HepG2 (cell line): ENCODE results near the gene FAM50A. TPM values are rescaled to one million over a fixed set of nuclear protein-coding genes. Genes with fewer than 3 reads are reported as not detected.
A peak's percentile ranks its signal among the peaks of the same experiment; 100 is the strongest.

Source experiments
- AFF4 ChIP-seq: sonication (generic); formaldehyde crosslinking; IDR thresholded peaks from 2 replicates; pipeline ENCODE4 v1.4.0; 2020; ENCODE audit warnings: missing genetic modification reagents
- CBX1 ChIP-seq: IDR thresholded peaks from one replicate; pipeline ENCODE4 v1.6.1; 2016; ENCODE audit warnings: antibody characterized with exemption, low read depth
- CBX2 ChIP-seq, 2 experiments: fragments of 200-600 bp in 1 of 2; sonication (generic); formaldehyde crosslinking in 1 of 2; IDR thresholded peaks; 2 replicates each; pipeline versions ENCODE4 v1.7.0 to v1.8.1; 2018 to 2022; ENCODE audit warnings: low read depth in 2 of 2, low read length in 1 of 2, mild to moderate bottlenecking in 1 of 2, missing genetic modification reagents in 1 of 2
- DDIT3 ChIP-seq: sonication (generic); formaldehyde crosslinking; IDR thresholded peaks from 2 replicates; pipeline ENCODE4 v1.4.0; 2020; ENCODE audit warnings: mild to moderate bottlenecking, missing genetic modification reagents
- HMG20B ChIP-seq: conservative IDR thresholded peaks from 2 replicates; pipeline ENCODE4 v1.6.1; 2016; ENCODE audit warnings: missing genetic modification reagents, missing compliant biosample characterization
- KDM2A ChIP-seq: sonication (generic); formaldehyde crosslinking; IDR thresholded peaks from 2 replicates; pipeline ENCODE4 v1.4.0; 2020; ENCODE audit warnings: low read depth, missing genetic modification reagents, borderline replicate concordance
- MAZ ChIP-seq, 2 experiments: sonication (generic) in 1 of 2; formaldehyde crosslinking in 1 of 2; IDR thresholded peaks; 2 replicates each; pipeline versions ENCODE4 v1.5.0 to v1.6.1; 2012 to 2020; ENCODE audit warnings: low read depth in 2 of 2, mild to moderate bottlenecking in 2 of 2, borderline replicate concordance in 1 of 2, improper control_type of control experiment in 1 of 2, low read length in 1 of 2, missing genetic modification reagents in 1 of 2, moderate library complexity in 1 of 2
- NR3C1 ChIP-seq: sonication (generic); formaldehyde crosslinking; IDR thresholded peaks from 2 replicates; pipeline ENCODE4 v1.4.0; 2020; ENCODE audit warnings: missing genetic modification reagents
- RBFOX2 ChIP-seq: fragments of 200-400 bp; formaldehyde crosslinking; IDR thresholded peaks from 2 replicates; pipeline ENCODE4 v1.6.1; 2017; ENCODE audit warnings: low read depth, mild to moderate bottlenecking, low read length
- SOX6 ChIP-seq, 2 experiments: fragments of 450-650 bp in 1 of 2; sonication (generic) in 1 of 2; formaldehyde crosslinking in 1 of 2; IDR thresholded peaks; 2 replicates each; pipeline versions ENCODE4 v1.4.0 to v1.6.1; 2017 to 2020; ENCODE audit warnings: antibody characterized with exemption in 1 of 2, mild to moderate bottlenecking in 1 of 2, missing genetic modification reagents in 1 of 2
- TOE1 ChIP-seq: sonication (generic); formaldehyde crosslinking; IDR thresholded peaks from 2 replicates; pipeline ENCODE4 v1.4.0; 2020; ENCODE audit warnings: mild to moderate bottlenecking, missing genetic modification reagents
- ZFP36L1 ChIP-seq: sonication (generic); formaldehyde crosslinking; IDR thresholded peaks from 2 replicates; pipeline ENCODE4 v1.8.0; 2022; ENCODE audit warnings: mild to moderate bottlenecking, missing genetic modification reagents, moderate library complexity
- ZNF260 ChIP-seq: sonication (generic); formaldehyde crosslinking; IDR thresholded peaks from 2 replicates; pipeline ENCODE4 v1.4.0; 2020; ENCODE audit warnings: missing genetic modification reagents, low read depth, mild to moderate bottlenecking, borderline replicate concordance
- ZNF343 ChIP-seq: sonication (generic); formaldehyde crosslinking; IDR thresholded peaks from 2 replicates; pipeline ENCODE4 v1.4.0; 2020; ENCODE audit warnings: mild to moderate bottlenecking, missing genetic modification reagents
- ZNF761 ChIP-seq: sonication (generic); formaldehyde crosslinking; conservative IDR thresholded peaks from 2 replicates; pipeline ENCODE4 v1.4.0; 2020; ENCODE audit warnings: mild to moderate bottlenecking, missing genetic modification reagents
- polyA plus RNA-seq, 8 experiments: library from polyadenylated mRNA; depleted of rRNA in 3 of 8; stranded (reverse) in 7 of 8; unstranded in 1 of 8; fragments of >200 nt; fragmentation: Illumina TruSeq in 4 of 8; extraction: Trizol in 4 of 8; gene quantifications; 2 replicates each; pipeline versions ENCODE4 v1.2.1 to v1.2.3, GENCODE V29; 2011 to 2016; ENCODE audit warnings: low read depth in 4 of 8, missing spikeins in 1 of 8, mixed read lengths in 1 of 8; ENCODE audit not compliant: insufficient read depth in 1 of 8
- total RNA-seq, 5 experiments: library from RNA; depleted of rRNA; stranded (reverse); fragments of >200 nt; fragmentation: Illumina TruSeq; extraction: Trizol; gene quantifications; 2 replicates each; pipeline ENCODE4 v1.2.3, GENCODE V29; 2016; ENCODE audit warnings: low read depth in 1 of 5
- TF ChIP-seq, protein P1 (sequence below): sonication (generic); formaldehyde crosslinking; conservative IDR thresholded peaks from 2 replicates; pipeline ENCODE4 v1.8.0; 2022; ENCODE audit warnings: missing genetic modification reagents
- TF ChIP-seq, protein P2 (sequence below): sonication (generic); formaldehyde crosslinking; IDR thresholded peaks from 2 replicates; pipeline ENCODE4 v1.5.1; 2020; ENCODE audit warnings: missing genetic modification reagents, mild to moderate bottlenecking, borderline replicate concordance
- TF ChIP-seq, protein P3 (sequence below): sonication (generic); formaldehyde crosslinking; IDR thresholded peaks from 2 replicates; pipeline ENCODE4 v1.4.0; 2020; ENCODE audit warnings: missing genetic modification reagents

Gene FAM50A
- total and polyA plus RNA-seq, 2 of the 13 experiments (the other 11 are each of a cell fraction or from before 2014, with no cell fraction given) = 30.7 to 40.7 TPM

- TF ChIP-seq KDM2A (no peak), MAZ (IDR thresholded peaks at IDR 0.05; ENCODE audit: borderline replicate concordance, low read depth, low read length) (no peak), MAZ (CRISPR knock-in tag; IDR thresholded peaks at IDR 0.05; ENCODE audit: low read depth) (peak; percentile 59), ZNF761 (no peak), CBX2 (IDR thresholded peaks at IDR 0.05; ENCODE audit: low read depth, low read length) (no peak), CBX2 (CRISPR knock-in tag; IDR thresholded peaks at IDR 0.05; ENCODE audit: low read depth) (no peak), RBFOX2 (peak; percentile 84), NR3C1 (CRISPR knock-in tag) (no peak), HMG20B (CRISPR knock-in tag) (no peak), ZNF260 (no peak), AFF4 (CRISPR knock-in tag) (peak; percentile 38; the same call in 1 of the 2 replicates), ZFP36L1 (CRISPR knock-in tag) (no peak), CBX1 (peak; percentile 52), TOE1 (CRISPR knock-in tag) (0 out of 2 replicates have a peak, but pooled peaks have one; percentile 43), ZNF343 (CRISPR knock-in tag) (no peak), DDIT3 (CRISPR knock-in tag) (no peak), SOX6 (IDR thresholded peaks at IDR 0.05) (no peak), SOX6 (CRISPR knock-in tag; IDR thresholded peaks at IDR 0.05) (no peak)
- TF ChIP-seq, protein P1, sequence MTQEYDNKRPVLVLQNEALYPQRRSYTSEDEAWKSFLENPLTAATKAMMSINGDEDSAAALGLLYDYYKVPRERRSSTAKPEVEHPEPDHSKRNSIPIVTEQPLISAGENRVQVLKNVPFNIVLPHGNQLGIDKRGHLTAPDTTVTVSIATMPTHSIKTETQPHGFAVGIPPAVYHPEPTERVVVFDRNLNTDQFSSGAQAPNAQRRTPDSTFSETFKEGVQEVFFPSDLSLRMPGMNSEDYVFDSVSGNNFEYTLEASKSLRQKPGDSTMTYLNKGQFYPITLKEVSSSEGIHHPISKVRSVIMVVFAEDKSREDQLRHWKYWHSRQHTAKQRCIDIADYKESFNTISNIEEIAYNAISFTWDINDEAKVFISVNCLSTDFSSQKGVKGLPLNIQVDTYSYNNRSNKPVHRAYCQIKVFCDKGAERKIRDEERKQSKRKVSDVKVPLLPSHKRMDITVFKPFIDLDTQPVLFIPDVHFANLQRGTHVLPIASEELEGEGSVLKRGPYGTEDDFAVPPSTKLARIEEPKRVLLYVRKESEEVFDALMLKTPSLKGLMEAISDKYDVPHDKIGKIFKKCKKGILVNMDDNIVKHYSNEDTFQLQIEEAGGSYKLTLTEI = no peak
- TF ChIP-seq, protein P2, sequence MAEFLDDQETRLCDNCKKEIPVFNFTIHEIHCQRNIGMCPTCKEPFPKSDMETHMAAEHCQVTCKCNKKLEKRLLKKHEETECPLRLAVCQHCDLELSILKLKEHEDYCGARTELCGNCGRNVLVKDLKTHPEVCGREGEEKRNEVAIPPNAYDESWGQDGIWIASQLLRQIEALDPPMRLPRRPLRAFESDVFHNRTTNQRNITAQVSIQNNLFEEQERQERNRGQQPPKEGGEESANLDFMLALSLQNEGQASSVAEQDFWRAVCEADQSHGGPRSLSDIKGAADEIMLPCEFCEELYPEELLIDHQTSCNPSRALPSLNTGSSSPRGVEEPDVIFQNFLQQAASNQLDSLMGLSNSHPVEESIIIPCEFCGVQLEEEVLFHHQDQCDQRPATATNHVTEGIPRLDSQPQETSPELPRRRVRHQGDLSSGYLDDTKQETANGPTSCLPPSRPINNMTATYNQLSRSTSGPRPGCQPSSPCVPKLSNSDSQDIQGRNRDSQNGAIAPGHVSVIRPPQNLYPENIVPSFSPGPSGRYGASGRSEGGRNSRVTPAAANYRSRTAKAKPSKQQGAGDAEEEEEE = no peak
- TF ChIP-seq, protein P3, sequence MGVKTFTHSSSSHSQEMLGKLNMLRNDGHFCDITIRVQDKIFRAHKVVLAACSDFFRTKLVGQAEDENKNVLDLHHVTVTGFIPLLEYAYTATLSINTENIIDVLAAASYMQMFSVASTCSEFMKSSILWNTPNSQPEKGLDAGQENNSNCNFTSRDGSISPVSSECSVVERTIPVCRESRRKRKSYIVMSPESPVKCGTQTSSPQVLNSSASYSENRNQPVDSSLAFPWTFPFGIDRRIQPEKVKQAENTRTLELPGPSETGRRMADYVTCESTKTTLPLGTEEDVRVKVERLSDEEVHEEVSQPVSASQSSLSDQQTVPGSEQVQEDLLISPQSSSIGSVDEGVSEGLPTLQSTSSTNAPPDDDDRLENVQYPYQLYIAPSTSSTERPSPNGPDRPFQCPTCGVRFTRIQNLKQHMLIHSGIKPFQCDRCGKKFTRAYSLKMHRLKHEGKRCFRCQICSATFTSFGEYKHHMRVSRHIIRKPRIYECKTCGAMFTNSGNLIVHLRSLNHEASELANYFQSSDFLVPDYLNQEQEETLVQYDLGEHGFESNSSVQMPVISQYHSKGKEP (CRISPR knock-in tag) = peak; percentile 32; the same call in 1 of the 2 replicates
Measured at GRCh38 chrX:154397888-154398667, 45.9 kb upstream of the FAM50A start, which contains the start of gene RPL10 (continued).
